GM19240 (cell line): ENCODE results near the gene VCX.
"Not testable (repeated sequence)": the region's sequence is repeated elsewhere in the genome, so short reads cannot be mapped to it uniquely, and the experiment has no call there.

ENCODE experiments used
- DNase-seq: peaks from one replicate; pipeline ENCODE4 v3.0.0; 2011; ENCODE audit warnings: low spot score; ENCODE audit not compliant: insufficient read length

The VCX gene

DNA sequence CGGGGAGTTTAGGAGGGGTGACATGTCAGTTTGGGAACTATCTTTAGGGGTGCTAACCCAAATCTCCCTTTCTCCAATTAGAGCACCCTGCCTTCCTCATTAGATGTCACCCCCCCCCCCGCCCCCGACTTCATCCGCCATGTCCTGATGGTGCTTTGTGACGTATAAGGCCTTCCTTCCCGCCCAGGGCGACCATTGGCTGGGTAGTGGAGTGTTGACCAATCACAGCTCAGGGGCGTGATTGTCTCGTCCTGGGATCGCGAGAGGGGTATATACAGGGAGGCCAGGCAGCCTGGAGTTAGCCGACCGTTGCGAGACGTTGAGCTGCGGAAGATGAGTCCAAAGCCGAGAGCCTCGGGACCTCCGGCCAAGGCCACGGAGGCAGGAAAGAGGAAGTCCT, at the start of gene VCX:
VCX (plus strand) TSS at position 301 of the 400 bp plus-strand sequence; CDS start at position 334, 33 bp downstream.
- not testable (repeated sequence) for DNase-seq

DNA sequence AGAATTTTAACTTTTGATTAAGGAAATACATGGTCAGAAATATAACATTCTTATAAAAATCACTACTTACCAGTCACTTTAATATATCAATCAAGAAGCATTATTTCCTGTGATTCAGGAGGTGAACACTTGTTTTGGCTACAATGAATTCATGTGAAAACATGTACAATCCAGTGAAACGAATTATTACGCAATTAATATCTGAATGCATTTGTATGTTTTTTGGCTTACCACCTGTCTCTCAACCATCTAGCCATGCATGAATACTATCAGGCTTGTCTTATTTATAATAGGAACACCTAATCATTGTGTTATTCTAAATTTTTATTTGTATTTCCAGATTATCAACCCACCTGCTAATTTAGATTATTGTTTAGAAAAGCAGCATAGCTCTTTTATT, 44.6 kb upstream of the VCX start:
- no peak for DNase-seq

DNA sequence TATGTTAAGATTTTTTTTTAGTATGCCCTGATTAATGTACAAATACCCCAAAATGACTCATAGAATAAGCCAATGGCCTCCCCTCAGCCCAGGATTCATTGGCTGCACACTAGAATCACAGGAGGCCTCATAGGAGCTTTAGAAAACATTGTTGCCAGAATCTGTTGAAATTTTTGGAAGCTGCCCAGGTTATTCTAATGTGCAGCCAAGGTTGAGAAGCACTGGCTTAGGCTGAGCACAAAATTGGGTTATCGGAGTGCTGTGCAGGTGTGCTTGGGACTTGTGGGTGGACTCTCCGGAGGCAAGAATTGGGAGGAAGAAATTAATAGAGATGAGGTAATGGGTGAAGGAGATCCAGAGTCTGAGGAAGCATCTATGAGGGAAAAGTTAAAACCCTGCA, 41.3 kb upstream of the VCX start:
- DNase-seq = no peak

DNA sequence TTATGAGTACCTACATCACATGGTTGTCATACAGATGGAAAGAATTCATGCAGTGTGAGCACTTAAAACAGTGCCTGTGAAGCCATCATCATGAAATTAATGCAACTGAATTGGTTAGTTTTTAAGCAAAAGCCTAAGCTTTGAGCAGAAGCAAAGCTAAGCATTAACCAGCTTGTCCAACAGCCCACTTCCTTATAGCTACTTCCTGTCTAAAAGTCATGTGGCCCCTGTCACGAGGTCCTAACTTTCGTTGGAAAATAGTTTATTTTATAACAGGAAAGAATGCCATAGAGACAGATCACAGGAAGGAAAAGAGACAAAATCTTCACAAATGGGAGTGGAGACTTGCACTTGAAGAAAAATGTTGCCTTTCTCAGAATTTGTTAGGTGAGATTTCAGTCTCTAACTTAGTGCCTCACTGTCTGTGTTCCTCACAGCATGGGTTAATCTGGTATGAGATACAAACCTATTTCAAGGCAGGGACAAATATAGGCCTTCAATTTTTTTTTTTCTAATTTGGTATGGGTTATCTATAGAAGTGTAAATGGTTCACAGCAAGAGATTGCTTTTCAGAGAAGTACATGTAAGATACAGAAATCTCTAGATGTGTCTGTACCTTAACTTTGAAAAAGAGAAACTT, 27.7 kb upstream of the VCX start:
- no peak for DNase-seq

DNA sequence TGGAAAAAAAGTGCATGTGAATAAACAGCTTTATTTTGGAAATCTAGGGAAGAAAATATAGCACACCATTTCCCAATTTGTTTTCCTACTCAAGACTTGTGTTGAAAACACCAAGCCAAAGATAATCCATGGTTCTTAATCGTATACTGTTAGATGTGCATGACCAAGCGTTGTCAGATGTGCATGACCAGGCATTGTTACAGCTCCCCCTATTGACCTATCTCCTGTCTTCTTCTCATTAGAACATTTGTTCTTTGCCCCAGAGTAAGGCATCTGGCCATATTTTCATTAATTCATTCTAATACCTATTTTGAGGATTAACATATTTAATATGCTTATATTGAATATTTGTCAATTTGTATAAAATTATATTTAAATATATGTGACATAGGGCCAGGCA, 14.4 kb upstream of the VCX start:
- DNase-seq = no peak

DNA sequence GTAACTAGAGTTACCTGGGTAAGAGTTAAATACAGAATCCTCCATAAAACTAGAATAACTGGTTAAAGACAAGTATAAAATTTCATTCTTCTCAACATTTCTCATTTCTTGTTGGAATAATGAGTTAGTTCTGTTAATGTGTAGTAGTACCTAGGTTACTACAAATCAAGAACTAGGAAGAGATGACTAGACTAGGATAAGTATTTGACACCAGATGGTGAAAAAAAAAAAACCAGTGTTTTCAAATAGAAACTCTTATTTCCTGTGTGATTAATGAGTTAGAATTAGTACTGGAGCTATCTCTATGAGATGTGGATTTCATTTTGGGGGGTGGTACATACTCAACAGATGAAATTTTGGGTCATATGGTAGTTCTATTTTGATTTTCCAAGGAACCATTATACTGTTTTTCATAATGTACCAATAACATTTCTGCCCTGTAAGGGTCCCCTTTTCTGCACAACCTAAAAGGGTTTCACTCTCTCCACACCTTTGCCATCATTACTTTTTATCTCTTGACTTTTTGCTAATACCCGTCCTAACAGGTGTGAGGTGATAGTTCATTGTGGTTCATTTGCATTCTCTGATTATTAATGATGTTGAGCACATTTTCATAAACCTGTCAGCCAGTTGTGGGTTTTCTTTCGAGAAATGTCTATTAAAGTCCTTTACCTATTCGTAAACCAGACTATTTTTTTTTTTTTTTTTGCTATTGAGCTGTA, 1.7 kb upstream of the VCX start:
- DNase-seq = no peak

- DNase-seq = no peak
Measured at GRCh38 chrX:7852166-7852565, 9.2 kb downstream of the VCX start.

GRCh38 chrX:7872042-7872441, 29.1 kb downstream of the VCX start:
- no peak for DNase-seq

- DNase-seq = no peak
Measured at GRCh38 chrX:7876957-7877356, 34.0 kb downstream of the VCX start.

- DNase-seq = no peak
Measured at GRCh38 chrX:7889135-7889534, 46.2 kb downstream of the VCX start.

DNA sequence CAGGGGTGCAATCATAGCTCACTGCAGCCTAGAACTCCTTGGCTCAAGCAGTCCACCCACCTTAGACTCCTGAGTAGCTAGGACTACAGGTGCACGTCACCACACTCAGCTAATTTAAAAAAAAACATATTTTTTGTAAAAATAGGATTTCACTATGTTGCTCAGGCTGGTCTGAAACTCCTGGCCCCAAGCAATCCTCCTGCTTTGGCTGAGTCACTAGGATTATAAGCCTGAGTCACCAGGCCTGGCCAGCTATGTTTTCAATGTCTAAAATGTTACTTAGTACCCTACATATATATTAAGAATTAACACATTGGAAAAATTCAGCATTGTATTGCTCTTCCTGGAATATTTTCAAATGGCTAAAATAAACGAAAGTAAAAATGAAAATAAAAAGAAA, 46.7 kb downstream of the VCX start:
- no peak for DNase-seq

DNA sequence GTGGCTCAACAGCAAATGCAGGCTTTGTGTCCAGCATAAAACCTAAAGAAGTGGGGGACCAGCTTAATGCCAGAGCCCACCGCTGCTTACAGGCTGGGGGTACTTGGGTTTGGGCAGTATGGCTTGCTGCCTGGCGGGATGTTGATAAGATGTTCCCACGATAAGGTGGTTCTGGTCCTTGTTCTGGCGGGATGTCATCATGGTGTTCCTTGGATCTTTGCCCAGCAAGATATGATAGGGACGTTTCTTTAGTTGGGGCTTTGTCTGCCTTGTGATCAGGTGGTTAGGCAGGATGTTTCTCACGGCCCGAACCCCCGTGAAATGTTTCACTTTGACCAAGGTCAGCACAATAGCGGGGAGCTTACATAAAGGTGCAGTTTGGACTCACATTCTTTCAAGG, 49.0 kb downstream of the VCX start:
- no peak for DNase-seq
